ENCODE measurements around the gene CCDC192. TPM values are rescaled to one million over a fixed set of nuclear protein-coding genes. Genes with fewer than 3 reads are reported as not detected.

Gene CCDC192
- polyA plus RNA-seq, 3 donors from 2014 or later, result not detected

GRCh38 chr5:127684726-127685467 lies 18.3 kb upstream of the CCDC192 start:
- H3K27me3 Mint-ChIP-seq (ENCODE audit: low read depth in 3 of 3), result no peaks in the 10 kb centered on the region
- H3K4me3 Mint-ChIP-seq, result no peak overlapping the region
- no peaks in the 10 kb centered on the region for H3K4me1 Mint-ChIP-seq

GRCh38 chr5:127685662-127686061 lies 17.5 kb upstream of the CCDC192 start:
- Mint-ChIP-seq H3K36me3 (no peaks in the 10 kb centered on the region), H3K27me3 (ENCODE audit: low read depth in 3 of 3) (peaks cover 0 to 2% (median 0%) of the 10 kb centered on the region in 3 donors), H3K9me3 (peaks cover 0 to 2% (median 0%) of the 10 kb centered on the region in 6 donors), H3K4me3 (no peak overlapping the region), H3K4me1 (no peaks in the 10 kb centered on the region), H3K27ac (no peak overlapping the region)
- no peak for DNase-seq

More at GRCh38 chr5:127684726-127685467, 18.3 kb upstream of the CCDC192 start:
- Mint-ChIP-seq H3K36me3 (no peaks in the 10 kb centered on the region), H3K27ac (no peak overlapping the region), H3K9me3 (peaks cover 0 to 2% (median 0%) of the 10 kb centered on the region in 6 donors)
- DNase-seq, result no peak

GRCh38 chr5:127686424-127686823 lies 16.8 kb upstream of the CCDC192 start:
- Mint-ChIP-seq H3K36me3 (no peaks in the 10 kb centered on the region), H3K27me3 (ENCODE audit: low read depth in 3 of 3) (peaks cover 0 to 6% (median 0%) of the 10 kb centered on the region in 3 donors), H3K4me1 (no peaks in the 10 kb centered on the region), H3K4me3 (no peak overlapping the region), H3K9me3 (peaks cover 0 to 2% (median 0%) of the 10 kb centered on the region in 6 donors), H3K27ac (no peak overlapping the region)
- DNase-seq, result no peak

GRCh38 chr5:127694518-127695171 lies 8.5 kb upstream of the CCDC192 start:
- Mint-ChIP-seq H3K9me3 (peaks cover 0 to 4% (median 0%) of the 10 kb centered on the region in 6 donors), H3K36me3 (no peaks in the 10 kb centered on the region), H3K4me1 (no peaks in the 10 kb centered on the region), H3K27ac (no peak overlapping the region), H3K4me3 (no peak overlapping the region), H3K27me3 (ENCODE audit: low read depth in 3 of 3) (peaks cover 0 to 6% (median 4%) of the 10 kb centered on the region in 3 donors)
- DNase-seq, result no peak

GRCh38 chr5:127695346-127695745 lies 7.8 kb upstream of the CCDC192 start:
- Mint-ChIP-seq H3K27ac (no peak overlapping the region), H3K9me3 (peaks cover 0 to 4% (median 0%) of the 10 kb centered on the region in 6 donors), H3K4me1 (no peaks in the 10 kb centered on the region), H3K4me3 (no peak overlapping the region), H3K36me3 (no peaks in the 10 kb centered on the region), H3K27me3 (ENCODE audit: low read depth in 3 of 3) (peaks cover 0 to 6% (median 4%) of the 10 kb centered on the region in 3 donors)
- DNase-seq, result no peak

- Mint-ChIP-seq H3K4me1 (no peaks in the 10 kb centered on the region), H3K4me3 (no peak overlapping the region), H3K27me3 (ENCODE audit: low read depth in 3 of 3) (peaks cover 0 to 4% (median 0%) of the 10 kb centered on the region in 3 donors), H3K9me3 (peaks cover 0 to 4% (median 0%) of the 10 kb centered on the region in 6 donors), H3K36me3 (no peaks in the 10 kb centered on the region), H3K27ac (no peak overlapping the region)
- no peak for DNase-seq
These were observed 6.5 kb upstream of the CCDC192 start for GRCh38 chr5:127696683-127697082.

GRCh38 chr5:127697894-127698600 lies 5.1 kb upstream of the CCDC192 start:
- no peak for DNase-seq
- Mint-ChIP-seq H3K4me1 (no peaks in the 10 kb centered on the region), H3K9me3 (peaks cover 0 to 4% (median 0%) of the 10 kb centered on the region in 6 donors), H3K27ac (no peak overlapping the region), H3K4me3 (no peak overlapping the region), H3K27me3 (ENCODE audit: low read depth in 3 of 3) (peaks cover 0 to 4% (median 2%) of the 10 kb centered on the region in 3 donors), H3K36me3 (no peaks in the 10 kb centered on the region)

GRCh38 chr5:127699416-127699815 lies 3.8 kb upstream of the CCDC192 start:
- peaks cover 0 to 6% (median 2%) of the 10 kb centered on the region in 3 donors for H3K27me3 Mint-ChIP-seq (ENCODE audit: low read depth in 3 of 3)
- DNase-seq, result no peak
- peaks cover 0 to 4% (median 0%) of the 10 kb centered on the region in 6 donors for H3K9me3 Mint-ChIP-seq
- H3K36me3 Mint-ChIP-seq, result no peaks in the 10 kb centered on the region
- H3K4me1 Mint-ChIP-seq, result no peaks in the 10 kb centered on the region
- H3K4me3 Mint-ChIP-seq, result no peak overlapping the region
- H3K27ac Mint-ChIP-seq, result no peak overlapping the region

- H3K27me3 Mint-ChIP-seq (ENCODE audit: low read depth in 3 of 3), result peaks cover 2 to 6% (median 3%) of the 10 kb centered on the region in 3 donors
- no peaks in the 10 kb centered on the region for H3K36me3 Mint-ChIP-seq
- H3K4me3 Mint-ChIP-seq, result no peak overlapping the region
- peaks cover 0 to 4% (median 0%) of the 10 kb centered on the region in 6 donors for H3K9me3 Mint-ChIP-seq
- DNase-seq, result no peak
- no peak overlapping the region for H3K27ac Mint-ChIP-seq
- H3K4me1 Mint-ChIP-seq, result no peaks in the 10 kb centered on the region
These were observed 2.9 kb upstream of the CCDC192 start for GRCh38 chr5:127700237-127700766.

- H3K4me3 Mint-ChIP-seq, result no peak overlapping the region
- no peaks in the 10 kb centered on the region for H3K4me1 Mint-ChIP-seq
- no peak overlapping the region for H3K27ac Mint-ChIP-seq
- no peaks in the 10 kb centered on the region for H3K36me3 Mint-ChIP-seq
- peaks cover 3 to 4% (median 3%) of the 10 kb centered on the region in 3 donors for H3K27me3 Mint-ChIP-seq (ENCODE audit: low read depth in 3 of 3)
- DNase-seq, result no peak
- peaks cover 0 to 2% (median 0%) of the 10 kb centered on the region in 6 donors for H3K9me3 Mint-ChIP-seq
These were observed 757 bp upstream of the CCDC192 start for GRCh38 chr5:127702434-127702833.

- Mint-ChIP-seq H3K36me3 (no peaks in the 10 kb centered on the region), H3K4me3 (no peak overlapping the region), H3K27me3 (ENCODE audit: low read depth in 3 of 3) (peaks cover 3 to 4% (median 3%) of the 10 kb centered on the region in 3 donors), H3K27ac (no peak overlapping the region), H3K4me1 (no peaks in the 10 kb centered on the region), H3K9me3 (peaks cover 0 to 1% (median 0%) of the 10 kb centered on the region in 6 donors)
- DNase-seq, result no peak
These were observed 2.1 kb downstream of the CCDC192 start for GRCh38 chr5:127705120-127705892.

- Mint-ChIP-seq H3K27me3 (ENCODE audit: low read depth in 3 of 3) (peaks cover 3 to 4% (median 3%) of the 10 kb centered on the region in 3 donors), H3K4me1 (no peaks in the 10 kb centered on the region), H3K9me3 (peaks cover 0 to 1% (median 0%) of the 10 kb centered on the region in 6 donors), H3K36me3 (no peaks in the 10 kb centered on the region), H3K27ac (no peak overlapping the region), H3K4me3 (no peak overlapping the region)
- DNase-seq, result no peak
These were observed 3.5 kb downstream of the CCDC192 start for GRCh38 chr5:127706691-127707090.

- H3K4me3 Mint-ChIP-seq, result no peak overlapping the region
- H3K4me1 Mint-ChIP-seq, result no peaks in the 10 kb centered on the region
- no peak for DNase-seq
- no peak overlapping the region for H3K27ac Mint-ChIP-seq
- H3K27me3 Mint-ChIP-seq (ENCODE audit: low read depth in 3 of 3), result peaks cover 3 to 4% (median 3%) of the 10 kb centered on the region in 3 donors
- peaks cover 0 to 1% (median 0%) of the 10 kb centered on the region in 6 donors for H3K9me3 Mint-ChIP-seq
- no peaks in the 10 kb centered on the region for H3K36me3 Mint-ChIP-seq
These were observed 4.0 kb downstream of the CCDC192 start for GRCh38 chr5:127707209-127707608.

All from immature natural killer cell (primary cell).